GM12875 (cell line): ENCODE data around the gene RSKR.

Source experiments
- H3K4me3 ChIP-seq: one replicate; pipeline ENCODE4 v1.5.1; 2011; ENCODE audit warnings: low read depth, low read length, control low read depth
- TF ChIP-seq, protein P1 (sequence below): IDR thresholded peaks from 2 replicates; pipeline ENCODE4 v1.5.1; 2011; ENCODE audit warnings: low read depth, mild to moderate bottlenecking, control low read depth, inconsistent platforms, low read length, moderate library complexity, borderline replicate concordance; ENCODE audit not compliant: insufficient read depth

The RSKR gene

DNA sequence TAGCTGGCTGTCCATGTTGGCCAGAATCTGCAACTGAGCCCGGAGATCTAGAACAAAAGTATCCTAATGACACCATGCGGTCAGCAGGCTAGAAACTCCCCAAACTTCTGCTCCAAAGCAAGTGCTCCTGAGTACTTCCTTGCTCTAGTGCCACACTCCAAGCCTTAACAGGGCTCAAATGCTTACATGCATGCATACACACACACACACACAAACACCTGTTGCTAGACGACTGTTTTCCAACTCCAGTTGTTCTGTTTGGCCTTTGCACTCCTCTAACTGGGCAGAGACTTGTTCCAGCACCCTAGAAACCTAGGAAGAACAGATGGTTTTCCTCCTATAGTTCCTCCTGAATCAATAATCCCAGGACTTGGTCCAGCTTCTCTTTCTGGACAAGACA is 29.6 kb downstream of the RSKR start:
- TF ChIP-seq, protein P1, sequence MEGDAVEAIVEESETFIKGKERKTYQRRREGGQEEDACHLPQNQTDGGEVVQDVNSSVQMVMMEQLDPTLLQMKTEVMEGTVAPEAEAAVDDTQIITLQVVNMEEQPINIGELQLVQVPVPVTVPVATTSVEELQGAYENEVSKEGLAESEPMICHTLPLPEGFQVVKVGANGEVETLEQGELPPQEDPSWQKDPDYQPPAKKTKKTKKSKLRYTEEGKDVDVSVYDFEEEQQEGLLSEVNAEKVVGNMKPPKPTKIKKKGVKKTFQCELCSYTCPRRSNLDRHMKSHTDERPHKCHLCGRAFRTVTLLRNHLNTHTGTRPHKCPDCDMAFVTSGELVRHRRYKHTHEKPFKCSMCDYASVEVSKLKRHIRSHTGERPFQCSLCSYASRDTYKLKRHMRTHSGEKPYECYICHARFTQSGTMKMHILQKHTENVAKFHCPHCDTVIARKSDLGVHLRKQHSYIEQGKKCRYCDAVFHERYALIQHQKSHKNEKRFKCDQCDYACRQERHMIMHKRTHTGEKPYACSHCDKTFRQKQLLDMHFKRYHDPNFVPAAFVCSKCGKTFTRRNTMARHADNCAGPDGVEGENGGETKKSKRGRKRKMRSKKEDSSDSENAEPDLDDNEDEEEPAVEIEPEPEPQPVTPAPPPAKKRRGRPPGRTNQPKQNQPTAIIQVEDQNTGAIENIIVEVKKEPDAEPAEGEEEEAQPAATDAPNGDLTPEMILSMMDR = no peak
- H3K4me3 ChIP-seq = no peak overlapping the region

- H3K4me3 ChIP-seq = no peak overlapping the region
- TF ChIP-seq, protein P1 = no peak
Measured at GRCh38 chr17:28582513-28582912, 31.5 kb downstream of the RSKR start.

DNA sequence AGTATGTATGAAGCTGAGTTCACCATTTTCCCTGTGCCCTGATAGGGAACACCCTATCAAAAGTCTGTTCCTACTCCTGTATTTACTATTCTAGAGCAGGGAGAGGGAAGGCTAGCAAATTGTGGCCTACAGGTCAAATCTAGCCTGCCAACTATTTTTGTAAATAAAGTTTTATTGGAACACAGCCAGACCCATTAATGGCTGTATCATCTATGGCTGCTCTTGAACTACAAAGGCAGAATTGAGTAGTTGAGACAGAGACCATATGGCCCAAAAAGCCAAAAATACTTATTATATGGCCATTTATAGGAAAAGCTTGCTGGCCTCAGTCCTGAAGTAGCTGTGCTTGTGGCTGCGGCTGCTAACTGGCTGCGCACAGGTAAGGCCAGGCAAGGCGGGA is 33.0 kb downstream of the RSKR start:
- H3K4me3 ChIP-seq = no peak overlapping the region
- TF ChIP-seq, protein P1 = no peak

GRCh38 chr17:28579526-28579925 is 34.5 kb downstream of the RSKR start:
- TF ChIP-seq, protein P1 = no peak
- H3K4me3 ChIP-seq = no peak overlapping the region

GRCh38 chr17:28578246-28579195 is 35.5 kb downstream of the RSKR start:
- TF ChIP-seq, protein P1 = no peak
- no peak overlapping the region for H3K4me3 ChIP-seq

GRCh38 chr17:28577466-28577824 is 36.5 kb downstream of the RSKR start:
- H3K4me3 ChIP-seq = no peak overlapping the region
- TF ChIP-seq, protein P1 = no peak
